T-helper 2 cell treated with Interferon-gamma antibody and Interleukin-4, amounts not matched to agents 5 μg/mL and 100 μg/mL, for 36 hours (primary cell): Measurements from ENCODE around the gene PTPRN2.
"Not testable (repeated sequence)": the region's sequence is repeated elsewhere in the genome, so short reads cannot be mapped to it uniquely, and the experiment has no call there.

Experiments
- DNase-seq: peaks from one replicate; pipeline ENCODE4 v3.0.0; 2021; ENCODE audit warnings: low spot score
- H3K27ac Mint-ChIP-seq: one replicate; pipeline ENCODE4 v1.8.0; 2021; ENCODE audit warnings: mild to moderate bottlenecking, mixed read lengths
- H3K27me3 Mint-ChIP-seq: one replicate; pipeline ENCODE4 v1.8.0; 2021; ENCODE audit warnings: low read depth, mixed read lengths
- H3K36me3 Mint-ChIP-seq: one replicate; pipeline ENCODE4 v1.8.0; 2021; ENCODE audit warnings: low read depth, mixed read lengths
- H3K4me1 Mint-ChIP-seq: one replicate; pipeline ENCODE4 v1.8.0; 2021; ENCODE audit warnings: low read depth, mixed read lengths
- H3K4me3 Mint-ChIP-seq: one replicate; pipeline ENCODE4 v1.8.0; 2022; ENCODE audit warnings: mild to moderate bottlenecking, moderate library complexity, mixed read lengths
- H3K9me3 Mint-ChIP-seq: one replicate; pipeline ENCODE4 v1.8.0; 2021; ENCODE audit warnings: mixed read lengths

The PTPRN2 gene

GRCh38 chr7:157981778-157982177 lies 605.8 kb downstream of the PTPRN2 start:
- H3K27ac Mint-ChIP-seq: no peak overlapping the region
- no peak for DNase-seq
- H3K36me3 Mint-ChIP-seq: no peaks in the 10 kb centered on the region
- H3K27me3 Mint-ChIP-seq: no peaks in the 10 kb centered on the region
- H3K4me3 Mint-ChIP-seq: no peak overlapping the region
- H3K4me1 Mint-ChIP-seq: no peaks in the 10 kb centered on the region
- H3K9me3 Mint-ChIP-seq: no peaks in the 10 kb centered on the region

- H3K9me3 Mint-ChIP-seq: no peaks in the 10 kb centered on the region
- H3K4me3 Mint-ChIP-seq: no peak overlapping the region
- no peak overlapping the region for H3K27ac Mint-ChIP-seq
- no peak for DNase-seq
- H3K27me3 Mint-ChIP-seq: no peaks in the 10 kb centered on the region
- H3K4me1 Mint-ChIP-seq: no peaks in the 10 kb centered on the region
- no peaks in the 10 kb centered on the region for H3K36me3 Mint-ChIP-seq
Measured at GRCh38 chr7:157980774-157981173, 606.8 kb downstream of the PTPRN2 start.

- DNase-seq, H3K36me3 Mint-ChIP-seq, H3K4me1 Mint-ChIP-seq, H3K27ac Mint-ChIP-seq, H3K4me3 Mint-ChIP-seq, H3K27me3 Mint-ChIP-seq, H3K9me3 Mint-ChIP-seq: not testable (repeated sequence)
Measured at GRCh38 chr7:157980341-157980731, 607.3 kb downstream of the PTPRN2 start.

- H3K4me3 Mint-ChIP-seq: no peak overlapping the region
- no peaks in the 10 kb centered on the region for H3K27me3 Mint-ChIP-seq
- H3K36me3 Mint-ChIP-seq: no peaks in the 10 kb centered on the region
- DNase-seq: no peak
- no peak overlapping the region for H3K27ac Mint-ChIP-seq
- H3K9me3 Mint-ChIP-seq: peaks cover 8% of the 10 kb centered on the region
- H3K4me1 Mint-ChIP-seq: no peaks in the 10 kb centered on the region
Measured at GRCh38 chr7:157979636-157980340, 607.8 kb downstream of the PTPRN2 start.

- no peak overlapping the region for H3K4me3 Mint-ChIP-seq
- no peak for DNase-seq
- H3K27ac Mint-ChIP-seq: no peak overlapping the region
- H3K36me3 Mint-ChIP-seq: no peaks in the 10 kb centered on the region
- H3K4me1 Mint-ChIP-seq: no peaks in the 10 kb centered on the region
- H3K27me3 Mint-ChIP-seq: no peaks in the 10 kb centered on the region
- H3K9me3 Mint-ChIP-seq: peaks cover 8% of the 10 kb centered on the region
Measured at GRCh38 chr7:157978766-157979165, 608.9 kb downstream of the PTPRN2 start.

GRCh38 chr7:157977717-157978496 lies 609.7 kb downstream of the PTPRN2 start:
- no peak overlapping the region for H3K27ac Mint-ChIP-seq
- no peak for DNase-seq
- H3K4me1 Mint-ChIP-seq: no peaks in the 10 kb centered on the region
- H3K27me3 Mint-ChIP-seq: no peaks in the 10 kb centered on the region
- H3K36me3 Mint-ChIP-seq: no peaks in the 10 kb centered on the region
- H3K4me3 Mint-ChIP-seq: no peak overlapping the region
- peaks cover 15% of the 10 kb centered on the region for H3K9me3 Mint-ChIP-seq

GRCh38 chr7:157977306-157977705 lies 610.3 kb downstream of the PTPRN2 start:
- Mint-ChIP-seq H3K27ac (no peak overlapping the region), H3K9me3 (peaks cover 16% of the 10 kb centered on the region), H3K36me3 (no peaks in the 10 kb centered on the region), H3K27me3 (no peaks in the 10 kb centered on the region), H3K4me1 (no peaks in the 10 kb centered on the region), H3K4me3 (no peak overlapping the region)
- no peak for DNase-seq

- Mint-ChIP-seq H3K27ac (no peak overlapping the region), H3K4me3 (no peak overlapping the region), H3K36me3 (no peaks in the 10 kb centered on the region), H3K9me3 (peaks cover 24% of the 10 kb centered on the region), H3K4me1 (no peaks in the 10 kb centered on the region), H3K27me3 (no peaks in the 10 kb centered on the region)
- no peak for DNase-seq
Measured at GRCh38 chr7:157976406-157976805, 611.2 kb downstream of the PTPRN2 start.

- Mint-ChIP-seq H3K27ac (no peak overlapping the region), H3K4me1 (no peaks in the 10 kb centered on the region), H3K36me3 (no peaks in the 10 kb centered on the region), H3K27me3 (no peaks in the 10 kb centered on the region), H3K4me3 (no peak overlapping the region), H3K9me3 (peaks cover 28% of the 10 kb centered on the region)
- no peak for DNase-seq
Measured at GRCh38 chr7:157975401-157976372, 611.9 kb downstream of the PTPRN2 start.

- no peak for DNase-seq
- Mint-ChIP-seq H3K4me1 (no peaks in the 10 kb centered on the region), H3K4me3 (no peak overlapping the region), H3K27ac (no peak overlapping the region), H3K9me3 (peaks cover 33% of the 10 kb centered on the region), H3K36me3 (no peaks in the 10 kb centered on the region), H3K27me3 (no peaks in the 10 kb centered on the region)
Measured at GRCh38 chr7:157974678-157975230, 612.9 kb downstream of the PTPRN2 start.

GRCh38 chr7:157973971-157974677 lies 613.5 kb downstream of the PTPRN2 start:
- peaks cover 39% of the 10 kb centered on the region for H3K9me3 Mint-ChIP-seq
- no peak overlapping the region for H3K4me3 Mint-ChIP-seq
- no peak overlapping the region for H3K27ac Mint-ChIP-seq
- H3K4me1 Mint-ChIP-seq: no peaks in the 10 kb centered on the region
- H3K36me3 Mint-ChIP-seq: no peaks in the 10 kb centered on the region
- H3K27me3 Mint-ChIP-seq: no peaks in the 10 kb centered on the region
- DNase-seq: no peak

- H3K27ac Mint-ChIP-seq: no peak overlapping the region
- no peak for DNase-seq
- peaks cover 46% of the 10 kb centered on the region for H3K9me3 Mint-ChIP-seq
- H3K27me3 Mint-ChIP-seq: no peaks in the 10 kb centered on the region
- no peak overlapping the region for H3K4me3 Mint-ChIP-seq
- H3K4me1 Mint-ChIP-seq: no peaks in the 10 kb centered on the region
- no peaks in the 10 kb centered on the region for H3K36me3 Mint-ChIP-seq
Measured at GRCh38 chr7:157972914-157973313, 614.7 kb downstream of the PTPRN2 start.

- H3K9me3 Mint-ChIP-seq: peaks cover 46% of the 10 kb centered on the region
- no peaks in the 10 kb centered on the region for H3K27me3 Mint-ChIP-seq
- no peak overlapping the region for H3K27ac Mint-ChIP-seq
- no peak overlapping the region for H3K4me3 Mint-ChIP-seq
- H3K4me1 Mint-ChIP-seq: no peaks in the 10 kb centered on the region
- no peaks in the 10 kb centered on the region for H3K36me3 Mint-ChIP-seq
- no peak for DNase-seq
Measured at GRCh38 chr7:157971501-157971900, 616.1 kb downstream of the PTPRN2 start.
